NK-92 (cell line): ENCODE data around the gene SMLR1.
A peak's percentile ranks its signal among the peaks of the same experiment; 100 is the strongest.

Experiments used
- DNase-seq: peaks from one replicate; lab custom pipeline; 2025; ENCODE audit not compliant: unreplicated experiment; lab: John Stamatoyannopoulos, UW

The SMLR1 gene

GRCh38 chr6:130849594-130849993, 22.4 kb downstream of the SMLR1 start:
- no peak for DNase-seq

- DNase-seq: no peak
These were observed 23.8 kb downstream of the SMLR1 start for GRCh38 chr6:130851026-130851425.

- DNase-seq: no peak
These were observed 25.8 kb downstream of the SMLR1 start for GRCh38 chr6:130852844-130853554.

- DNase-seq: no peak
These were observed 26.5 kb downstream of the SMLR1 start for GRCh38 chr6:130853555-130854183.

GRCh38 chr6:130858054-130858453, 30.8 kb downstream of the SMLR1 start:
- no peak for DNase-seq

- DNase-seq: no peak
These were observed 31.4 kb downstream of the SMLR1 start for GRCh38 chr6:130858498-130859160.

GRCh38 chr6:130859161-130859867, 32.1 kb downstream of the SMLR1 start:
- no peak for DNase-seq

GRCh38 chr6:130862370-130862769, 35.2 kb downstream of the SMLR1 start:
- DNase-seq: no peak

GRCh38 chr6:130863415-130864230, 36.4 kb downstream of the SMLR1 start:
- no peak for DNase-seq

GRCh38 chr6:130864344-130864743, 37.1 kb downstream of the SMLR1 start:
- no peak for DNase-seq

- no peak for DNase-seq
These were observed 38.6 kb downstream of the SMLR1 start for GRCh38 chr6:130865793-130866192.

- no peak for DNase-seq
These were observed 42.5 kb downstream of the SMLR1 start for GRCh38 chr6:130869681-130870080.

GRCh38 chr6:130870179-130870880, 43.1 kb downstream of the SMLR1 start:
- no peak for DNase-seq

GRCh38 chr6:130872250-130873095, 45.3 kb downstream of the SMLR1 start:
- peak; percentile 37 for DNase-seq

GRCh38 chr6:130873746-130874145, 46.5 kb downstream of the SMLR1 start:
- no peak for DNase-seq

- no peak for DNase-seq
These were observed 52.6 kb downstream of the SMLR1 start for GRCh38 chr6:130879826-130880225.

- no peak for DNase-seq
These were observed 55.2 kb downstream of the SMLR1 start for GRCh38 chr6:130882370-130882769.

- DNase-seq: no peak
These were observed 58.4 kb downstream of the SMLR1 start for GRCh38 chr6:130885392-130886192.
